GM19035 (cell line): ENCODE results near the gene XCR1.

ENCODE experiments used
- ATAC-seq: cut with Tn5 transposase; IDR thresholded peaks from one replicate; pipeline ENCODE4 v1.9.1; 2021; ENCODE audit not compliant: unreplicated experiment

The XCR1 gene

DNA sequence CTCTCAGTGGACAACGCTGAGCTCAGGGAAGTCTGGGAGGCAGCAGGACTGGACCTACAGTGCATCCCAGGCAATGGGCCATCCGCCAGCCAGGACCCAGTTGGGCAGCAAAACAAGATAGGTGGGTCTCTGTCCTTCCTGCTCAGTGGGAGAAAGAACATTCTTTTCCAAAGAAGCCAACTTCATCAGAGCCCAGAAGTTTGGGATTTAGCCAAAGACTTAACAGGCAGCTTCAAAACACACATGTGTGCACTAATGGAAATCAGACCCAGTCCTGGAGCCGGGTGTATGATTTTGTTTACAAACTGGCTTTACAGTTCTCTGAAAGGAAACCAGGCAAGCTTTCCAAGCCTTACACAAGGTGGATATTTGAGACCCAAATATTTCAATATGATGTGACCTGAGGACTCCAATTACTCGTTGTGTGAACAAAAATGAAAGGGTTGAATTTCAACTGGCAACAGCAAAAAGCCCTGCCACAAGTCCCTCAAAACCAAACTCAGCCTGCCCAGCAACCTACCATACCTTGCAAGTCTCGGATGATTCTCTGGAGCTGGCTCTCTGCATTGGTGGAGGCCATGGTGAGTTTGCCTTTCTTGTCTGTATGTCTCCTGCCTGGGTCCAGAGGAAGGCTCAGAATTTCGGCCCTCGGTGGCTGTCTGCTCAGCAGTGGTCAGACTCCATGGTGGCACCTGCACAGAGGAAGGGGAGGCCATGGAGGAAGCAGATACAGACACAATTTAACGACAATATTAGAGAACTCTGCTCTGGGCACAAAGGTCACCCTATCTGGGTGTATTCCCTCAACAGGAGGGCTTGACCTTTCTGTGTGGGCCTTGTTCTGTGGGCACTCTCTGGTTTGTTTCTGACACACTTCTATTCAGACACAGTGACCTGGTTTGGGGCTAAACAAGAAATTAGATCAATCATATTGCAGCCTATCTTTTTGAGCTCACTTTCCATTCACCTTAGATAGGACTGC, 42.7 kb downstream of the XCR1 start:
- no peak for ATAC-seq

DNA sequence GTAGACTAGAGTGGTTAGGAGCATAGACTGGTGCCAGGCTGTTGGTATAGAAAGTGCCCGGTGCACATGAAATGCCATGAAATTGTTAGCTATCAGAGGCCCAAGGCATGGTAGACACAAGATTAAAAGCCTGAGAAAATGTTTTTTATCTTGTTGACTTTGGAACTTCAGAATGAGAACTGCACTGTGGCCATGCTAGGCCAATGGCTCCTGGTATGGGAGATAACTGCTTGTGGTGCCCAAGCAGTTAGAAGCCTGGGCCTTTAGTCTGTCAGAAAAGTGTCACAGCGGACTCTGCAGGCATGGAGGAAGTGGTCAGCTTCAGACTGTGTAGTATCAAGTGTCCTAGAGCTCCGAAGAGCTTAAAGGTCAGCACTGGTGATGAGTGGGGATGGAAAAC, 43.5 kb downstream of the XCR1 start:
- ATAC-seq = no peak

DNA sequence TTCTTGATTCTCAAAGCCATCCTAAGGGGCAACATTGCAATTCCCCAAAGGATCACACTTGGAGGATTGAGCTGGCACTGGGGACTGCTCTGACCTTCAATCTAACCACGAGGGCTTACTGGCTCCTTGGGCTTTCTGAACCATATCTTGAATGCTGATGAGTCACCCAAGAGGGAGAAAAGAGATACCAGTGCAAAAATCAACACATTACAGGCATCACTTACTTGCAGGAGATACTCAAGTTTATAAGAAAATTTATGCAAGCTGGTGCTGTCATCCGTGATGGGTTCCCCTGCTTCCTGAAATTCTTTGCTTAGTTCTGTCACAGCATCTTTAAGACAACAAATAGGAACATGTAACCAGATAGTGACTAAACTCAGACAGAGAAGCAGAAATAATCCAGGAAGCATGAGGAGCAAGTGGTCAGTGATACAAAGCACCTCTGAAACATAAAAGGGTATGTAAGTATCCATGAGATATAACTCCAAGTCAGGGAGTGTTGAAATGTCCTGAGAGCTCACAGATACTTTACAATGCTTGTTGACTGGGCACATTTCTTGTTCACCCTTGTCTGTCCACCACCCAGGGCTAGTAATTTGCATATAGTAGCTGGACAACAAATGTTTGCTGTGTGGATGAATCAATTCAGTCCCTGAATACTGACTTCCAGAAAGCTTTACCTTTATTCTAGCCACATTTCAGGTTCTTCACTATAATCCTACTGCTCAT, 45.8 kb downstream of the XCR1 start:
- no peak for ATAC-seq

DNA sequence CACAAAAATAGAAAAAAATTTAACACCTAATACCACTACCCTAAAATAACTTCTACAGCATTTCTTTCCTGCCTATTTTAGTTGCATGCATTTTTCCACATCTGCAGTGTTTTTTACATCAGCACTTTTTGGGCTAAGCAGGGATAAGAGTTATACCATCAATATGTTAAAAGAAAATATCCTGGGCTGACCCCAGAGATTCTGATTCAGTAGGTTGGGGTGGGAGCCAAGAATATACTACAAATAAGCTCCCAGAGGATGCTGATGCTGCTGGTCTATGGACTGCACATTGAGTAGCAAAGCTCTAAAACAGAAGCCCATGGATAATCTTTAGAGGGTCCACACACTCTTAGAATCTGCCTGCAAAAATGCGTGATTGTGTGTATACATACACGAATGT, 46.5 kb downstream of the XCR1 start:
- ATAC-seq = no peak

DNA sequence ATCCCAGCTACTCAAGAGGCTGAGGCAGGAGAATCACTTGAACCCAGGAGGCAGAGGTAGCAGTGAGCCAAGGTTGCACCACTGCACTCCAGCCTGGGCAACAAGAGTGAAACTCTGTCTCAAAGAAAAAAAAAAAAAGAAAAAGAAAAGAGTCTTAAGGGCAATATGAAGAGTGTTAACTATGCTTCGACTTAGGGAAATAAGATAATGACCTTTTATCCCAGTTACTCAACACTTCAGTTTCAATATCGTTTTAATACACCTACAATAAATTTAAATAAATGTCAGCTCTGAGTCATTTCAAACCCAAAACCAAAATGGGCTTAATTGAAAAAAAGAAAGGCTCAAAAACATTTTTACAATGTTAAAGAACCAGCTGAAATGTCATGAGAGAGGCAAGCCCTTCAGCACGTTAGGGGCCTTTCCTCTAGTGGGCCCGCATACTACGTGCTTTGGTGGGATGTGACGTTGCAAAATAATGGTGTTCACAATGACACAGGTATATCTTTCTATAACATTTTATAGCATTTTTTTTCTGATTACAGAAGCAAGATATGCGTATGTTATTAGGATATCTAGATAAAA, 47.0 kb downstream of the XCR1 start:
- ATAC-seq = no peak

DNA sequence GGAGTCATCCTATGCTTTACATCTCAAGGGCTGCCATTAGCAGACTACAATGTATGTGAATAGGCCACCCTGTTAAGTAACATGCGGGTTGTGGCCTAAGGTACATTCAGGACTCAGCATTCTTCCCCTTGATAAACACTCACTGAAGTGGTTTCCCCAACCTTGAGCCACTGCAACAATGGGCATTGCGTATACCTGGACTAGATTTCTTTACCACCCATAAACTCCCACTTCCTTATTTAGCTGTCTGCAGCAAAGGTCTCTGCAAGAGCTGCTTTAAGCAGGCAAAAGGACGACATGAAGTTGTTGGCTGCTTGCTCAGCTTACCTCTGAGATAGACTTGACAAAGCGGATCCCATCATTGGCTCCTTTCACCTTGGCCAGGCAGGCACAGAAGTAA, 47.9 kb downstream of the XCR1 start:
- no peak for ATAC-seq

DNA sequence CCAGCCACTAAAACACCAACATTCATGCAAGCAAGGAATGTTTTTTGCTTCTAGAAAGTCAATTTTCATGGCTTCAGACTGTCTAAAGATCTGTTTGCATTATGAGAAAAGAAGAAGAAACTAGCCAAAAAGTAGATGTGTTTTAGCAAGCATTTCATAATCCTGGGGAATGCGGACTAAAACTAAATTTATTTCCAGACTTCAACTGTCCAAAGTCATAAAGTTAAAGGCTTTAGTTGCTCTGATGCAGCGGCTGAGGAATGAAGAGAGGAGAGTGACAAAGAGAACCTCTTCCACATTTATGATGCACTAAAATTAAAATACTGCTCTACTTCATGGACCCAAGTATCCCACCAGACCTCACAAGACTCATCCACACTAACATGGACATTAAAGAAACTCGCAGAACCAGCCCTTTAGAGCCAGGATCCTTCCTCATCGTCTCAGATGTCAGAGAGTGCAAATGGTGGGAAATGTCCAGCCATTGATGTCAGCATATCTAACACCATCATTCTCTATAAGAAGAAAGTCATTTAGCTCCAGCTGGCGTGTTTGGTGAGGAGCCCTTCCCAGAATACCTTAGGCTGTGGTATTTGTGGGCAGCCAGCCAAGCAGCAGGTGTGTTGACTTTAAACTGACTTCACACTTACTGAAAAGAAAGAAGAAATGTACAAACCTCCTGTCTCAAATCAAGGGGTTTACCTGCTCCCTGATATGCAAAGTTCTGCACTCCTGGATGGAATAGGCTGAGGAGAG, 49.1 kb downstream of the XCR1 start:
- ATAC-seq = no peak

DNA sequence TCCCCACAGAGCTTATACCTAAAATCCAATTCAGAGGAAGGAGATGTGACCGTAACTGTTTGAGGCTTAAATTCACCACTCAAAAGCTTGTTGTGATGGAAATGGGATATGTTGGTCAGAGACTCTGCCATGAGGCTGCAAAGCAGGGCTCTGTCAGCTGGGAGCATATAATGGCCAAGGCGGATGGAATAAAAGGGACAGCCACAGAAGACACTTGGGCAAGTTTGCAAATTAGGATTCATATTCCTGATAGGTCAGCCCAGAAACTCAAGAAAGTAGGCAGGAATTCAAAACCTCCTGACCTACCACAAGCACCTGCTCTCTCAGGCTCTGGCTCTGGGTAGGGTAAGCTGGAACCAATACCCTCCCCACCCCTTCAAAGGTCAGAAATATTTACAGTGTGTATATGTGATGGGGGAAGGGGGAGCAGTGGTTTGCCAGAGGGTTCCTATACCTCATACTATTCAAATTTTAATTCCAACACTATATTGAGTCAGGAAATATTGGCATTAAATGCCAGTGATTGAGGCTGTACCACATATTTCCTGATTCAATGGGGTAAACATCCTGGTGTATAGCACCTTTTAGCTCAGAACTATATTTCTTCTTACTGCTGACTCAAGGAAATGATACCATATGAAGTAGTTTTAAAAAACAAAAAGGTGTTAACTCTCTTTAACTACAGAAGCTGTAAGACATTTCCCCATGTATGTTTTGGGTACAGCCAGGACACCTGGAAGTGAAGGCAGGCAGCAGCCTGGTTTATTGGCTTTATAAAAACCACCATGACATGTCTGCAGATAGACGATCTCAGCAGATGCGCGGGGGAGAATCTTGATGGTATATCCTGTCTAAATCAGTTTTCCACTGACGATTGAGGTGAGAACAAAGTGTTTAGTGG, 50.8 kb downstream of the XCR1 start:
- no peak for ATAC-seq

DNA sequence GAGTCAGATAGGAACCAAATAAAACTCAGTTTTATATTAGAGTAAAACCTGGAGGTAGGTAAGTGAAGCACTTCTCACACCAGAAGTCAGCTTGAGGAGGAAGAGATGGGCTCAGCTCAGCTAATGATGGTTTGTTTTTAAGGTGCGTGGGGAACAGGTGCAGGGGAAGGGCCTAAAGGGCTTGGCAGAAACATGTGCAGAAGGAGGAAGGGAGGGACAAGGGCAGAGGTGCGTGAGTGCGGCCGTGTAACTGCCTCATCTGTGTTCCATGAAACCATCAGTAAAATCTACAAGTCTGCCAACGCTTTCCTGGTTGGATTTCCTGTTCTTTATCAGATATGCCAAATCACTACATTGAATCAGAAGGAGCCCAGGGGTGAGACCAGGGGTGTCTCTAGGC, 51.6 kb downstream of the XCR1 start:
- ATAC-seq = no peak

DNA sequence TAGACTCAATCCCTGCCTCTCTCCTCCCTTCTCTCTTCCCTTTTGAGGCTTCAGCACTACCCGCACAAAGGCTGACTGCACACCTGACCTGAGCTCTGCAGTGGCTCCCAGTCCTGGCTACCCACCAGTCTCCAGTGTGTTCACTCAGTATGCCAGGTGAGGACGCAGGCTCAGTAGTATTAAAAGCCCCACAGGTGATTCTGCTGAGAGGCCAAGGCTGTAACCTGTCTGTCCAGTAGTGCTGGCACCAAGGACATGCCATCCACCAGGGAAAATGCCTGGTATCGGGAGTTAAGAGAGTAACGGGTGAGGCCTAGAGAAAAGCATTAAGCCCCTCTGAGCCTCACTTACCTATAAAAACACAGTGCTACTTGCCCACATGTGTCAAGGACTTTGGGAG, 52.6 kb downstream of the XCR1 start:
- ATAC-seq = no peak

DNA sequence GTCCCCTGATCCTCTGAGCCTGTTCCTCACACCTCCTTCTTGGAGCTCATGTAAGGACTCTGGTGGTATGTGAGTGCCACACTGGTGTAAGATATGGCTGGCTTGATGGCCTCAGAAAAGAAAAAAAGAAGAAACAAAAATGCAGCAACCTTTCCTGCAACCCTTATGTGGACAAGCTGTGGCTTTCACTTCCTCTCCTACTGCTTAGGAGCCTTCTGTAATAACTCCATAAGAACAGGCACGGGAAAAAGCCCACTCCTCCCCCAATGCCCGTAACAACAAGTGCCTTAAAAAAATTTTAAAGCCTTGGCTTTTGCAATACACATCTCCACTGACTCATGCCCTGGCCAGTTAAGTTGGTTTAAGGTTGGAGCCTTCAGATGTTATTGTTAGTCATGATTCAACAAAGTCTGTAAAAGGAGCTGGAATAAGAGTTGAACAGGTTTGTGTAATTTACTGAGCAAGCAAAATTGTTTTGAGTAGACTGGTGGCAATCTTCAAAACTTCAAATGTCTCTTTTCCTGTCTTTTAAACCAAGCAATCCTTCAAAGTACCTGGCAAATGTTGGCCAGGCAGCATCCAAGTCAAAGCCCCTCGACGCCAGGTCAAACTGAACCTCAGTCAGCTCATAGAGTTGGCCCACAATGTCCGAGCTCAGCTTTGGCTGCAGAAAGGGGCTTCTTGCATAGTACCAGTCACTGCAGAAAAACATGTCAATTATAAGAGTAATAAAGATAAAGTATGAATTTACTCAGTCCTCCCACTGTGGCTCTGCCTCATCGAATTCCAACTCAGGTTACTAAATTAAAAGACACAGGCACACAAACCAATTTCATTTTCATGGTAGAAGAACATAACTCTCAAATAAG, 54.5 kb downstream of the XCR1 start:
- no peak for ATAC-seq

DNA sequence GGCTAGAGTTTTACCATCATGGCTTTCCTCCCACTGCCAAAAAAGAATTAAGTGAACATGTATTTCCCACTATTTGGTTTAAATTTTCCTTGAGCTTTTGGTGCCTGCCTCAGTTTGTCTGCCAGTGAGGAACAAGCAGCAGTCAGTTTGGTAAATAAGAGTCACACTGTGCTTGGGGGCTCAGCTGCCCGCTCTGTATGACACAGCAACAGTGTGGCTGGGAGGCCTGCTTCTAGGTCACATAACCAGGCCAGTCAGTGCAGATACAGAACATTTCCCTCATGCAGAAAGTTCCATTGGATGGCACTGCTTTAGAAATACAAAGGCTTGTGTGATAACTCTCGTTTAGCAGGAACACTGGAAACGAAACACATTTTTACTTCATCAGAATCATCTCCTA, 57.3 kb downstream of the XCR1 start:
- no peak for ATAC-seq

DNA sequence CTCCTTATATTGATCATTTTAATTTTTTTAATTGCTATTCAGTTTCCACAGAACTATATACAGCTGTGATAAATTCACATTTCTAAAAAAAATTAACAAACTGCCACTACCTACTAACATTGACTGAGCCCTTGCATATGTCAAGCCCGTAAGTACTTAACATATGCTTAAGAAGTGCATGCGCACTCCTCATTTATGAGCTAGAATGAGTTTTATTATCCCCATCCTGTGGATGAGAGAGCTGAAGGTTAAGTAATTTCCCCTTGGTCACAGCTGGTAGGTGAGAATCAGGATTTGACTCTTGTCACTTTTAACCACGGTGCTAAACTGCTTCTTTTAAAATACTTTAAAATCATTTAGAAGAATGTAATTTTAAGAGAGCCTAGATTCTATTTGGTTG, 58.2 kb downstream of the XCR1 start:
- ATAC-seq = no peak

DNA sequence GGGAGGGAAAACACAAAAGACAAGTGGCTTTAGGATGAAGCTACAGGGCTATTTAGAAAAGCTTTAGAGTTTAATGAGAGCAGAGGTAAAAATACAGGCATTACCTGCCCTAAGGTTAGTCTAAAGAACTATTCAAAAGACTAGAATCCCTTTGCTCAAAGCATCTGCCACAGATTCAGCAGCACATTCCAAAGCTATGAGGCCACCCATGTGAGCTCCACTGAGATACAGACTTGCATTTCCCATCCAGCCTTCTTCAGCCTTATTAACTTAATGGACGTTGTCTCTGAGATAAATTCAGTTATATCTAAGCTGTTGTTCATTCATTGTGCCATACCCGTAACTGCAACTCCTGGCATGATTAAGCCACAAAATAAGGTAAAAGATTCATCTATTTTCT, 58.6 kb downstream of the XCR1 start:
- ATAC-seq = no peak

DNA sequence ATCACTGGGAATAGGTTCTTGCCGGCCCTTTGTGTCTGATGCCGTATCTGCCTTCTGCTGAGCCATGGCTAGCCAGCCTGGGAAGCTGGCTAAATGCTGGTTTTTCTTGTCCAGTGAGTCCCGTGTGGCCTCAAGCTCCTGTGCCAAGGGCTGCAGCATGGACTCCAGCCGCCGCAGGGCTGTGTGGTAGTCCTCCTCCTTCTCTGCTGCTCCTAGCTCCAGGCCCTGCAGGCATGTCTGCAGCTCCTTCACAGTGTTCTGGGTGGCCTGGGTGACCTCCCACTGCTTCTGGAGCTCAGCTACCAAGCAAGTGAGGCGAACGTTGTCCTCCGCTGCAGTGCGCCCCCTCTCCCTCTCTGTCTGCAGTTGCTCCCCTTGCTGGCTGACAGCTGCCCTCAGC, 59.1 kb downstream of the XCR1 start:
- ATAC-seq = no peak

DNA sequence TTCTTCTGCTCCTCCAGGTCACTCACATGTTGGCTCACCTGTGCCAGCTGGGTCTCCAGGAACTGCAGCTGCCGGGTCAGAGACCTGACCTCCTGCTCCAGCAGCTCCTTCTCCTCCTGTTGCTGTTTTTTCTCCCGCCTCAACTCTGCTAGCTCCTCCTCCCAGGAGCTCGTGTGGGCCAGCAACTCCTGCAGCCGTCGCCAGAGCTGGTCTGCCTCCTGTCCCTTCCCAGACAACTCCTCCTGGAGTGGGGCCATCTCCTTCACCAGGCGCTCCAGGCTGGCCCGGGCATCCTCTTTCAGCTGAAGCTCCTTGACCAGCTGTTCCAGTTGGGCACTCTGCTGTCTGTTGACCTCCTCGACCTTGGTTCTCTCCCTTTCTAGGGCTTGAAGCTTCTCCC, 59.6 kb downstream of the XCR1 start:
- no peak for ATAC-seq
